Fibroblast of mammary gland (primary cell): Measurements from ENCODE around the gene GPX4.

Source experiments
- DNase-seq: peaks from one replicate; pipeline ENCODE4 v3.0.0-alpha.2; 2010; ENCODE audit warnings: low read depth
- H3K4me3 ChIP-seq: 2 replicates; pipeline ENCODE4 v1.5.1; 2011; ENCODE audit warnings: low read depth, mild to moderate bottlenecking, low read length, moderate library complexity; ENCODE audit not compliant: control insufficient read depth
- CTCF ChIP-seq: conservative IDR thresholded peaks from 2 replicates; pipeline ENCODE4 v1.5.1; 2011; ENCODE audit warnings: low read depth, low read length, inconsistent platforms; ENCODE audit not compliant: control insufficient read depth, insufficient read depth

GPX4 gene

GRCh38 chr19:1106841-1107660 lies 3.3 kb downstream of the GPX4 start:
- peak; percentile 18 for TF ChIP-seq CTCF
- no peak overlapping the region for H3K4me3 ChIP-seq
- DNase-seq = peak; percentile 60

GRCh38 chr19:1107661-1108261 lies 4.0 kb downstream of the GPX4 start:
- no peak overlapping the region for H3K4me3 ChIP-seq
- no peak for DNase-seq
- TF ChIP-seq CTCF = no peak

- no peak for TF ChIP-seq CTCF
- no peak overlapping the region for H3K4me3 ChIP-seq
- no peak for DNase-seq
Measured at GRCh38 chr19:1108291-1109031, 4.7 kb downstream of the GPX4 start.

DNA sequence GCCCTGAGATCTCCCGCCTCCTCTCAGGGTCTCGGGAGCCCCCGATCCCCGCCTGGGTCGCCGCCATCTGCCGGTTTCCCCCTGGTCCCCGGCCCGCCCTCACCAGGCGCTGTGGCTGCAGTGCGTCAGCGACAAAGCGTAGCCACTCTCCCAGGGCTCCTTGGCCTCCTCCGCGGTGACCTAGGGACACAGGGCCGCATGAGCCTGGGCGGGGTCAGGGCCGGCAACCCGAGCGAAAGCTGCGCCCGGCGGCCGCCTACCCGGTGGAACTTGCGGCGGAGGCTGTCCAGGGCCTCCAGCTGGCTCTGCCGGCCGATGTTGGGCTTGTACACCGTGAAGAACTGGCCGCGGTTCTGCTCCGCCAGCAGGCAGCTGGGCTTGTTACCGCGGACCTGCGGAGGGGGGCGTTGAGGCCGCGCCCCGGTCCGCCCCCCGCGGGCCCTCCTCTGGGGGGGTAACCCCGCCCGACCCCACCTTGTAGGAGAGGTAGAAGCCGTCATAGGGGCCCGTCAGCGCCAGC lies 5.3 kb downstream of the GPX4 start:
- H3K4me3 ChIP-seq = no peak overlapping the region
- DNase-seq = no peak
- TF ChIP-seq CTCF = no peak

DNA sequence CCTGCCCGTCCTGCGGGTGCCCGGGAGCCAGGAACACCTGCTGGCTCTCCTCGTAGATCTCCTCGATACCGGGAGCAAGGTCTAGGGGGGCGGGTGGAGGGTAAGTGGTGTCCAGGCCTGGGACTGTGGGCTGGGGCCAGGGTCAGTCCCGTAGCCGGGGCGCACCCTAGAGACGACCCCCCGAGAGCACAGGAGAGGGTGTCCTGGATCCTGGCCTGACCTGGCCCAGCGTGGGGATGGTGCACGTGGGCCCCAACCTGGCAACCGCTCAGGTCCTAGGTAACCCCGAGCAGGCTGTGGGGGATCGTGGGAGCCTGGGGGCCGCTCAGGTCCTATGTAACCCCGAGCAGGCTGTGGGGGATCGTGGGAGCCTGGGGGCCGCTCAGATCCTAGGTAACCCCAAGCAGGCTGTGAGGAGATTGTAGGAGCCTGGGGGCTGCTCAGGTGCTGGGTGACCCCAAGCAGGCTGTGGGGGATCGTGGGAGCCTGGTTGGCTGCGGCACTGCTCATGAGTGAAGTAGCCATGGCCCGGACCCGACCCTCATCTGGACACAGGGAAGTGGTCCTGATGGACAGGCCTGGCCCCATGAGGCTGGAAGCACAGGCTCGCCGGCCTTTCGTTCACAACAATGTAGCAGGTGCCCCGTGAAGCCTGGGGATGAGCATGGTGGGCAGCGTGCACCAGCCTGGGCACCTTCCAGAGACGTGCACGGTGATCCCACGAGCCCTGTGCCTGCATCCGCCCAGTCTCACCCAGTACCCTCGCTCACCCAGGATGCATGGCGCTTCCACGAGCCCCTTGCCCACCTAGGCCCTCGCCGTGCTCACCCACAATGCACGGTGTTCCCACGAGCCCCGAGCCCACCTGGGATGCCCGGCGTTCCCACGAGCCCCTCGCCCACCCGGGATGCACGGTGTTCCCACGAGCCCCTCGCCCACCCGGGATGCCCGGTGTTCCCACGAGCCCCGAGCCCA lies 6.2 kb downstream of the GPX4 start:
- DNase-seq = no peak
- no peak for TF ChIP-seq CTCF
- no peak overlapping the region for H3K4me3 ChIP-seq
